Smooth muscle cell (in vitro differentiated cells): ENCODE data around the gene TIAM1. TPM values are rescaled to one million over a fixed set of nuclear protein-coding genes. Genes with fewer than 3 reads are reported as not detected.

Experiments used
- DNase-seq: peaks from one replicate; lab custom pipeline; 2025; ENCODE audit not compliant: unreplicated experiment; lab: John Stamatoyannopoulos, UW
- H2AFZ ChIP-seq: fragments of 200-600 bp; sonication (generic); 2 replicates; pipeline ENCODE4 v1.6.0; 2016; ENCODE audit warnings: antibody characterized with exemption, low read depth, mild to moderate bottlenecking
- H3F3A ChIP-seq: fragments of 200-600 bp; sonication (generic); 2 replicates; pipeline ENCODE4 v1.6.0; 2017; ENCODE audit warnings: antibody characterized with exemption, low read depth
- H3K27ac ChIP-seq: fragments of 200-600 bp; sonication (generic); 2 replicates; pipeline ENCODE4 v1.5.1; 2016; ENCODE audit warnings: low read depth, mild to moderate bottlenecking
- H3K27me3 ChIP-seq: fragments of 200-600 bp; sonication (generic); 2 replicates; pipeline ENCODE4 v1.6.1; 2016; ENCODE audit warnings: low read depth, mild to moderate bottlenecking
- H3K36me3 ChIP-seq: fragments of 200-600 bp; sonication (generic); 2 replicates; pipeline ENCODE4 v1.5.1; 2016; ENCODE audit warnings: low read depth
- H3K4me1 ChIP-seq: fragments of 200-600 bp; sonication (generic); 2 replicates; pipeline ENCODE4 v1.5.1; 2016; ENCODE audit warnings: low read depth
- H3K4me2 ChIP-seq: fragments of 200-600 bp; sonication (generic); 2 replicates; pipeline ENCODE4 v1.6.0; 2016; ENCODE audit warnings: mild to moderate bottlenecking
- H3K4me3 ChIP-seq: fragments of 200-600 bp; sonication (generic); 2 replicates; pipeline ENCODE4 v1.5.1; 2016; ENCODE audit warnings: mild to moderate bottlenecking
- H3K79me2 ChIP-seq: fragments of 200-600 bp; sonication (generic); 2 replicates; pipeline ENCODE4 v1.6.0; 2016; ENCODE audit warnings: low read depth, mild to moderate bottlenecking
- H3K9ac ChIP-seq: fragments of 200-600 bp; sonication (generic); 2 replicates; pipeline ENCODE4 v1.6.0; 2016; ENCODE audit warnings: low read depth
- H3K9me3 ChIP-seq: fragments of 200-600 bp; sonication (generic); replicated peaks from 2 replicates; pipeline ENCODE4 v1.5.1; 2016; ENCODE audit warnings: low read depth
- H4K20me1 ChIP-seq: fragments of 200-600 bp; sonication (generic); 2 replicates; pipeline ENCODE4 v1.6.0; 2016; ENCODE audit warnings: low read depth
- CTCF ChIP-seq: fragments of 200-600 bp; sonication (generic); IDR thresholded peaks from 2 replicates; pipeline ENCODE4 v1.5.1; 2017; ENCODE audit warnings: borderline replicate concordance, mild to moderate bottlenecking, antibody characterized with exemption; ENCODE audit not compliant: insufficient read depth, poor library complexity, severe bottlenecking
- WGBS: methylation state at CpG from one replicate; pipeline ENCODE4 v1.1.7; 2016; ENCODE audit warnings: low lambda C conversion rate; 5-methylcytosine and 5-hydroxymethylcytosine counted together
- polyA plus RNA-seq: library from polyadenylated mRNA; unstranded; fragments of >200 nt; fragmentation: Nextera tagmentation; extraction: Ambion mirVana; gene quantifications from 2 replicates; pipeline ENCODE4 v1.2.1, GENCODE V29; 2016
- total RNA-seq: library from RNA; depleted of rRNA; stranded (reverse); fragments of >200 nt; gene quantifications from 2 replicates; pipeline ENCODE4 v1.2.3, GENCODE V29; 2014

The TIAM1 gene
- total and polyA plus RNA-seq, 2 experiments from 2014 or later, result 3.2 to 12.9 TPM

- Histone ChIP-seq H3K4me2 (no peak overlapping the region), H3K4me1 (no peaks in the 10 kb centered on the region), H4K20me1 (no peaks in the 10 kb centered on the region), H3K9ac (no peak overlapping the region), H3K4me3 (no peak overlapping the region), H3K27me3 (no peaks in the 10 kb centered on the region), H3K79me2 (no peaks in the 10 kb centered on the region), H3K9me3 (no peaks in the 10 kb centered on the region), H3K27ac (no peak overlapping the region), H3K36me3 (no peaks in the 10 kb centered on the region), H3F3A (no peaks in the 10 kb centered on the region), H2AFZ (no peak overlapping the region)
- WGBS, result 92% methylated on average over 4 of the region's 4 CpGs
- no peak for TF ChIP-seq CTCF
- no peak for DNase-seq
Observed at GRCh38 chr21:31364253-31364945, 20.3 kb upstream of the TIAM1 start.

GRCh38 chr21:31363720-31364119, 19.7 kb upstream of the TIAM1 start:
- TF ChIP-seq CTCF, result no peak
- Histone ChIP-seq H4K20me1 (no peaks in the 10 kb centered on the region), H2AFZ (no peak overlapping the region), H3K4me2 (no peak overlapping the region), H3K79me2 (no peaks in the 10 kb centered on the region), H3K27ac (no peak overlapping the region), H3K9ac (no peak overlapping the region), H3K4me3 (no peak overlapping the region), H3K9me3 (no peaks in the 10 kb centered on the region), H3K4me1 (no peaks in the 10 kb centered on the region), H3K27me3 (no peaks in the 10 kb centered on the region), H3K36me3 (no peaks in the 10 kb centered on the region), H3F3A (no peaks in the 10 kb centered on the region)
- WGBS, result 64% methylated on average over 1 of the region's 1 CpG
- no peak for DNase-seq

- Histone ChIP-seq H3K27ac (no peak overlapping the region), H3K36me3 (no peaks in the 10 kb centered on the region), H4K20me1 (no peaks in the 10 kb centered on the region), H3K4me3 (no peak overlapping the region), H3F3A (no peaks in the 10 kb centered on the region), H3K9me3 (no peaks in the 10 kb centered on the region), H3K27me3 (no peaks in the 10 kb centered on the region), H3K9ac (no peak overlapping the region), H3K4me1 (no peaks in the 10 kb centered on the region), H3K79me2 (no peaks in the 10 kb centered on the region), H3K4me2 (no peak overlapping the region), H2AFZ (no peak overlapping the region)
- DNase-seq, result no peak
- no peak for TF ChIP-seq CTCF
Observed at GRCh38 chr21:31360717-31361116, 16.7 kb upstream of the TIAM1 start.

- no peak overlapping the region for H3K4me2 ChIP-seq
- no peaks in the 10 kb centered on the region for H4K20me1 ChIP-seq
- H2AFZ ChIP-seq, result no peak overlapping the region
- H3K27me3 ChIP-seq, result no peaks in the 10 kb centered on the region
- no peak for DNase-seq
- H3K36me3 ChIP-seq, result no peaks in the 10 kb centered on the region
- no peaks in the 10 kb centered on the region for H3K79me2 ChIP-seq
- WGBS, result over 99% methylated on average over 8 of the region's 8 CpGs
- H3K4me1 ChIP-seq, result no peaks in the 10 kb centered on the region
- no peak overlapping the region for H3K9ac ChIP-seq
- TF ChIP-seq CTCF, result no peak
- H3K27ac ChIP-seq, result no peak overlapping the region
- H3K9me3 ChIP-seq, result no peaks in the 10 kb centered on the region
- H3F3A ChIP-seq, result no peaks in the 10 kb centered on the region
- H3K4me3 ChIP-seq, result no peak overlapping the region
Observed at GRCh38 chr21:31358158-31358557, 14.1 kb upstream of the TIAM1 start.
